HG03097 (cell line): Measurements from ENCODE around the gene THBS2.
A peak's percentile ranks its signal among the peaks of the same experiment; 100 is the strongest.
"Not testable (repeated sequence)": the region's sequence is repeated elsewhere in the genome, so short reads cannot be mapped to it uniquely, and the experiment has no call there.

Experiments used
- ATAC-seq: cut with Tn5 transposase; IDR thresholded peaks from one replicate; pipeline ENCODE4 v1.9.1; 2021; ENCODE audit not compliant: unreplicated experiment, low FRiP score

THBS2 gene

GRCh38 chr6:169212897-169213813, 40.5 kb downstream of the THBS2 start:
- peak; percentile 98 for ATAC-seq

- ATAC-seq: no peak
These were observed 41.2 kb downstream of the THBS2 start for GRCh38 chr6:169212436-169212835.

- ATAC-seq: no peak
These were observed 41.8 kb downstream of the THBS2 start for GRCh38 chr6:169211881-169212280.

- ATAC-seq: no peak
These were observed 43.0 kb downstream of the THBS2 start for GRCh38 chr6:169210611-169211010.

- ATAC-seq: no peak
These were observed 45.6 kb downstream of the THBS2 start for GRCh38 chr6:169208011-169208410.

- ATAC-seq: no peak
These were observed 46.2 kb downstream of the THBS2 start for GRCh38 chr6:169207482-169207881.

- no peak for ATAC-seq
These were observed 48.2 kb downstream of the THBS2 start for GRCh38 chr6:169205176-169206160.

GRCh38 chr6:169204167-169204566, 49.5 kb downstream of the THBS2 start:
- no peak for ATAC-seq

GRCh38 chr6:169201985-169202384, 51.7 kb downstream of the THBS2 start:
- ATAC-seq: no peak

GRCh38 chr6:169200893-169201514, 52.6 kb downstream of the THBS2 start:
- ATAC-seq: no peak

- no peak for ATAC-seq
These were observed 53.9 kb downstream of the THBS2 start for GRCh38 chr6:169199625-169200335.

GRCh38 chr6:169198885-169199284, 54.8 kb downstream of the THBS2 start:
- no peak for ATAC-seq

GRCh38 chr6:169197929-169198328, 55.7 kb downstream of the THBS2 start:
- ATAC-seq: not testable (repeated sequence)

- ATAC-seq: not testable (repeated sequence)
These were observed 57.4 kb downstream of the THBS2 start for GRCh38 chr6:169196279-169196678.

- no peak for ATAC-seq
These were observed 58.9 kb downstream of the THBS2 start for GRCh38 chr6:169194737-169195136.

GRCh38 chr6:169190970-169191369, 62.7 kb downstream of the THBS2 start:
- ATAC-seq: no peak

- no peak for ATAC-seq
These were observed 63.5 kb downstream of the THBS2 start for GRCh38 chr6:169190144-169190584.

- no peak for ATAC-seq
These were observed 64.0 kb downstream of the THBS2 start for GRCh38 chr6:169189686-169190085.

GRCh38 chr6:169189182-169189581, 64.5 kb downstream of the THBS2 start:
- ATAC-seq: no peak

GRCh38 chr6:169188475-169188874, 65.2 kb downstream of the THBS2 start:
- no peak for ATAC-seq
